ENCODE measurements around the gene FBXO21. TPM values are rescaled to one million over a fixed set of nuclear protein-coding genes. Genes with fewer than 3 reads are reported as not detected.
"Not testable (repeated sequence)": the region's sequence is repeated elsewhere in the genome, so short reads cannot be mapped to it uniquely, and the experiment has no call there.

FBXO21 gene
- total RNA-seq, 1 experiment from 2014 or later, result 32.4 TPM

GRCh38 chr12:117105902-117106301, 84.4 kb downstream of the FBXO21 start:
- H4K20me1 ChIP-seq (ENCODE audit: insufficient read depth), result no peaks in the 10 kb centered on the region
- peaks cover 59% of the 10 kb centered on the region for H3K27me3 ChIP-seq (ENCODE audit: insufficient read depth, low read depth)
- H3K9me3 ChIP-seq (ENCODE audit: insufficient read depth, low read depth), result no peaks in the 10 kb centered on the region
- intact Hi-C loops (cut with micrococcal nuclease; ENCODE audit: unreplicated experiment), result no loop called here
- H3K36me3 ChIP-seq (ENCODE audit: low read depth), result no peaks in the 10 kb centered on the region
- no TSS peak for BruUV-seq (replicated peaks)
- no peak overlapping the region for H3K4me3 ChIP-seq
- no peaks in the 10 kb centered on the region for H3F3A ChIP-seq (ENCODE audit: insufficient read depth, low read depth)
- no peaks in the 10 kb centered on the region for H3K79me2 ChIP-seq (ENCODE audit: low read depth)
- peak overlapping the region; percentile 25 for H3K4me2 ChIP-seq
- H3K9me2 ChIP-seq (ENCODE audit: insufficient read depth), result no peaks in the 10 kb centered on the region
- POLR2A ChIA-PET (ENCODE audit: unreplicated experiment), result interaction anchor here (0.7 kb wide), 1 partner anchor 29 kb away, joined by 3 read pairs; no protein-coding TSS in a partner anchor
- TF ChIP-seq CTCF (conservative IDR thresholded peaks at IDR 0.05) (no peak), EZH2 (IDR thresholded peaks at IDR 0.05; ENCODE audit: low read depth) (no peak)
- no peak overlapping the region for H2AFZ ChIP-seq
- H3K27ac ChIP-seq, result no peak overlapping the region
- peak; percentile 25 to 89 for DNase-seq
- peaks cover 10% of the 10 kb centered on the region; the same call in 1 of the 2 replicates for H3K4me1 ChIP-seq (replicated peaks; ENCODE audit: insufficient read depth)
- CTCF ChIA-PET, result interaction anchor here (0.7 kb wide), 1 partner anchor 1052 kb away, joined by 7 read pairs; no protein-coding TSS in a partner anchor

GRCh38 chr12:117104003-117104402, 86.3 kb downstream of the FBXO21 start:
- H2AFZ ChIP-seq; H3K4me3 ChIP-seq; H3K36me3 ChIP-seq (ENCODE audit: low read depth); DNase-seq; H3K27ac ChIP-seq; intact Hi-C loops (cut with micrococcal nuclease; ENCODE audit: unreplicated experiment); H3K9me2 ChIP-seq (ENCODE audit: insufficient read depth); H4K20me1 ChIP-seq (ENCODE audit: insufficient read depth); H3K9me3 ChIP-seq (ENCODE audit: insufficient read depth, low read depth); POLR2A ChIA-PET (ENCODE audit: unreplicated experiment); H3K79me2 ChIP-seq (ENCODE audit: low read depth); H3F3A ChIP-seq (ENCODE audit: insufficient read depth, low read depth); BruUV-seq (replicated peaks); H3K4me1 ChIP-seq (replicated peaks; ENCODE audit: insufficient read depth); CTCF ChIA-PET; H3K4me2 ChIP-seq: not testable (repeated sequence)
- H3K27me3 ChIP-seq (ENCODE audit: insufficient read depth, low read depth), result peaks cover 73% of the 10 kb centered on the region

GRCh38 chr12:117102800-117103181, 87.5 kb downstream of the FBXO21 start:
- no peak for DNase-seq
- H3K4me1 ChIP-seq (replicated peaks; ENCODE audit: insufficient read depth), result peaks cover 10% of the 10 kb centered on the region; the same call in 1 of the 2 replicates
- H4K20me1 ChIP-seq (ENCODE audit: insufficient read depth), result no peaks in the 10 kb centered on the region
- ChIA-PET POLR2A (ENCODE audit: unreplicated experiment) (no interaction called here), CTCF (no interaction called here)
- H2AFZ ChIP-seq, result no peak overlapping the region
- peaks cover 84% of the 10 kb centered on the region for H3K27me3 ChIP-seq (ENCODE audit: insufficient read depth, low read depth)
- H3K4me3 ChIP-seq, result no peak overlapping the region
- TF ChIP-seq CTCF (conservative IDR thresholded peaks at IDR 0.05) (no peak), EZH2 (IDR thresholded peaks at IDR 0.05; ENCODE audit: low read depth) (no peak)
- no peaks in the 10 kb centered on the region for H3F3A ChIP-seq (ENCODE audit: insufficient read depth, low read depth)
- no peaks in the 10 kb centered on the region for H3K9me3 ChIP-seq (ENCODE audit: insufficient read depth, low read depth)
- no TSS peak for BruUV-seq (replicated peaks)
- H3K36me3 ChIP-seq (ENCODE audit: low read depth), result no peaks in the 10 kb centered on the region
- no peak overlapping the region for H3K27ac ChIP-seq
- no peaks in the 10 kb centered on the region for H3K9me2 ChIP-seq (ENCODE audit: insufficient read depth)
- no peaks in the 10 kb centered on the region for H3K79me2 ChIP-seq (ENCODE audit: low read depth)
- no peak overlapping the region for H3K4me2 ChIP-seq
- intact Hi-C loops (cut with micrococcal nuclease; ENCODE audit: unreplicated experiment), result no loop called here

Data from PC-9 (cell line).